OCI-LY7 (cell line): ENCODE data around the gene FRRS1. TPM values are rescaled to one million over a fixed set of nuclear protein-coding genes. Genes with fewer than 3 reads are reported as not detected.

Experiments used
- BruUV-seq: library from RNA; stranded (reverse); fragments of 400-500 nt; replicated peaks from 2 replicates; lab custom pipeline; 2021; lab: Mats Ljungman, UMichigan
- CTCF ChIA-PET: fragments of 300-600 bp; sonication (Branson Sonifier 250); formaldehyde crosslinking; loops from one replicate; lab custom pipeline; 2022; ENCODE audit warnings: antibody characterized with exemption; ENCODE audit not compliant: unreplicated experiment; lab: Charles Lee
- POLR2A ChIA-PET: fragments of 300-600 bp; sonication (Branson Sonifier 250); formaldehyde crosslinking; loops from one replicate; lab custom pipeline; 2022; ENCODE audit warnings: antibody characterized with exemption; lab: Charles Lee
- DNase-seq: peaks from one replicate; pipeline ENCODE4 v3.0.0-alpha.2; 2015; ENCODE audit warnings: low spot score
- H2AFZ ChIP-seq: fragments of 200-600 bp; sonication (generic), shearing (Covaris generic); 2 replicates; pipeline ENCODE4 v1.6.1; 2014; ENCODE audit warnings: mild to moderate bottlenecking, antibody characterized with exemption, low read length, moderate library complexity
- H3K27ac ChIP-seq: fragments of 200-600 bp; sonication (generic); 2 replicates; pipeline ENCODE4 v1.5.1; 2014; ENCODE audit warnings: mixed run types, low read depth, mild to moderate bottlenecking, moderate library complexity, low read length, inconsistent platforms; ENCODE audit not compliant: poor library complexity, severe bottlenecking
- H3K36me3 ChIP-seq: fragments of 200-600 bp; sonication (generic); 2 replicates; pipeline ENCODE4 v1.6.1; 2014; ENCODE audit warnings: mild to moderate bottlenecking, antibody characterized with exemption, low read length, moderate library complexity, mixed read lengths; ENCODE audit not compliant: insufficient read depth
- H3K4me1 ChIP-seq: fragments of 200-600 bp; sonication (generic); 2 replicates; pipeline ENCODE4 v1.5.1; 2014; ENCODE audit warnings: mild to moderate bottlenecking, low read length; ENCODE audit not compliant: insufficient read depth, poor library complexity, severe bottlenecking
- H3K4me2 ChIP-seq: fragments of 200-600 bp; sonication (generic); 2 replicates; pipeline ENCODE4 v1.6.1; 2014; ENCODE audit warnings: mild to moderate bottlenecking, low read length
- H3K4me3 ChIP-seq: fragments of 200-600 bp; sonication (generic); 2 replicates; pipeline ENCODE4 v1.5.1; 2014; ENCODE audit warnings: mild to moderate bottlenecking, low read depth, low read length; ENCODE audit not compliant: poor library complexity, severe bottlenecking
- H3K79me2 ChIP-seq: fragments of 200-600 bp; sonication (generic); 2 replicates; pipeline ENCODE4 v1.6.1; 2016; ENCODE audit warnings: low read depth, mild to moderate bottlenecking, low read length, moderate library complexity, mixed read lengths; ENCODE audit not compliant: insufficient read depth
- H3K9me2 ChIP-seq: fragments of 200-600 bp; sonication (generic); 2 replicates; pipeline ENCODE4 v1.6.1; 2016; ENCODE audit warnings: mild to moderate bottlenecking, low read length, mixed read lengths; ENCODE audit not compliant: insufficient read depth
- H3K9me3 ChIP-seq: fragments of 200-600 bp; sonication (generic); 2 replicates; pipeline ENCODE4 v1.6.1; 2014; ENCODE audit warnings: mild to moderate bottlenecking, mixed run types, low read length, mixed read lengths
- H4K20me1 ChIP-seq: fragments of 200-600 bp; sonication (generic); 2 replicates; pipeline ENCODE4 v1.6.1; 2014; ENCODE audit warnings: mild to moderate bottlenecking, antibody characterized with exemption, low read length, moderate library complexity, mixed read lengths; ENCODE audit not compliant: insufficient read depth
- CTCF ChIP-seq: fragments of 200-600 bp; sonication (generic); conservative IDR thresholded peaks from 2 replicates; pipeline ENCODE4 v1.5.1; 2014; ENCODE audit warnings: mild to moderate bottlenecking, antibody characterized with exemption, low read length, moderate library complexity, mixed read lengths
- EZH2phosphoT487 ChIP-seq: fragments of 200-600 bp; sonication (generic); IDR thresholded peaks from 2 replicates; pipeline ENCODE4 v1.6.1; 2018; ENCODE audit warnings: low read depth, borderline replicate concordance, mild to moderate bottlenecking, mixed run types, antibody characterized with exemption, low read length, moderate library complexity, mixed read lengths
- intact Hi-C: fragments of 100-400 bp; cut with micrococcal nuclease; formaldehyde crosslinking; loops from one replicate; pipeline ENCODE4 v1.10.0; 2022; ENCODE audit not compliant: unreplicated experiment
- total RNA-seq, 2 experiments: library from RNA; depleted of rRNA in 1 of 2; stranded (reverse); fragments of >200 nt in 1 of 2; shearing (Covaris generic) in 1 of 2; gene quantifications; 2 replicates each; pipeline ENCODE4 v1.2.3, GENCODE V29; 2014 to 2022

Gene FRRS1
- total RNA-seq, 2 experiments from 2014 or later = 4.5 to 6.5 TPM

- Histone ChIP-seq H2AFZ (no peak overlapping the region), H4K20me1 (no peaks in the 10 kb centered on the region), H3K79me2 (no peaks in the 10 kb centered on the region), H3K9me3 (no peaks in the 10 kb centered on the region), H3K4me3 (no peak overlapping the region), H3K4me1 (no peaks in the 10 kb centered on the region), H3K9me2 (no peaks in the 10 kb centered on the region), H3K27ac (no peak overlapping the region), H3K4me2 (no peak overlapping the region), H3K36me3 (0 out of 2 replicates have a peak, but pooled peaks cover 5% of the 10 kb centered on the region)
- ChIA-PET POLR2A (no interaction called here), CTCF (no interaction called here)
- BruUV-seq = no TSS peak
- intact Hi-C loops = no loop called here
- TF ChIP-seq EZH2phosphoT487 = no peak
- peak; percentile 57 for TF ChIP-seq CTCF
- peak; percentile 25 for DNase-seq
Observed at GRCh38 chr1:99737016-99737415, 29.4 kb downstream of the FRRS1 start.

- H3K79me2 ChIP-seq = no peaks in the 10 kb centered on the region
- no TSS peak for BruUV-seq
- TF ChIP-seq CTCF (no peak), EZH2phosphoT487 (no peak)
- no peak overlapping the region for H3K27ac ChIP-seq
- H2AFZ ChIP-seq = no peak overlapping the region
- no peak for DNase-seq
- H3K36me3 ChIP-seq = no peaks in the 10 kb centered on the region
- no peak overlapping the region for H3K4me3 ChIP-seq
- no peak overlapping the region for H3K4me2 ChIP-seq
- no peaks in the 10 kb centered on the region for H3K9me3 ChIP-seq
- intact Hi-C loops = no loop called here
- H3K9me2 ChIP-seq = no peaks in the 10 kb centered on the region
- H4K20me1 ChIP-seq = no peaks in the 10 kb centered on the region
- ChIA-PET POLR2A (no interaction called here), CTCF (no interaction called here)
- no peaks in the 10 kb centered on the region for H3K4me1 ChIP-seq
Observed at GRCh38 chr1:99735852-99736251, 30.6 kb downstream of the FRRS1 start.

- H3K9me3 ChIP-seq = no peaks in the 10 kb centered on the region
- TF ChIP-seq CTCF = no peak
- TF ChIP-seq EZH2phosphoT487 = no peak
- H3K4me3 ChIP-seq = no peak overlapping the region
- H3K27ac ChIP-seq = no peak overlapping the region
- intact Hi-C loops = no loop called here
- ChIA-PET POLR2A (interaction anchor here (1.3 kb wide), 1 partner anchor 35 kb away, joined by 3 read pairs; the partner anchor contains the start of gene FRRS1), CTCF (no interaction called here)
- no TSS peak for BruUV-seq
- H3K4me2 ChIP-seq = no peak overlapping the region
- H3K4me1 ChIP-seq = no peaks in the 10 kb centered on the region
- H4K20me1 ChIP-seq = no peaks in the 10 kb centered on the region
- no peaks in the 10 kb centered on the region for H3K36me3 ChIP-seq
- H3K79me2 ChIP-seq = no peaks in the 10 kb centered on the region
- DNase-seq = no peak
- H3K9me2 ChIP-seq = no peaks in the 10 kb centered on the region
- no peak overlapping the region for H2AFZ ChIP-seq
Observed at GRCh38 chr1:99731384-99731783, 35.1 kb downstream of the FRRS1 start.
